HepG2 (cell line): ENCODE measurements around the gene CTRB2. TPM values are rescaled to one million over a fixed set of nuclear protein-coding genes. Genes with fewer than 3 reads are reported as not detected.

Experiments
- CBX5 ChIP-seq: sonication (generic); formaldehyde crosslinking; IDR thresholded peaks from 2 replicates; pipeline ENCODE4 v1.4.0; 2020; ENCODE audit warnings: missing genetic modification reagents, borderline replicate concordance
- EED ChIP-seq: sonication (generic); formaldehyde crosslinking; IDR thresholded peaks from 2 replicates; pipeline ENCODE4 v1.5.0; 2020; ENCODE audit warnings: mild to moderate bottlenecking, missing genetic modification reagents
- ZBTB7B ChIP-seq: sonication (generic); formaldehyde crosslinking; IDR thresholded peaks from 2 replicates; pipeline ENCODE4 v1.4.0; 2020; ENCODE audit warnings: missing genetic modification reagents
- ZNF24 ChIP-seq: fragments of 450-650 bp; IDR thresholded peaks from 2 replicates; pipeline ENCODE4 v1.6.1; 2017; ENCODE audit warnings: antibody characterized with exemption, mild to moderate bottlenecking
- ZNF30 ChIP-seq: sonication (generic); formaldehyde crosslinking; IDR thresholded peaks from 2 replicates; pipeline ENCODE4 v1.5.0; 2020; ENCODE audit warnings: mild to moderate bottlenecking, missing genetic modification reagents
- ZNF660 ChIP-seq: sonication (generic); formaldehyde crosslinking; IDR thresholded peaks from 2 replicates; pipeline ENCODE4 v1.5.1; 2020; ENCODE audit warnings: mild to moderate bottlenecking, low read depth, missing genetic modification reagents, borderline replicate concordance
- ZNF782 ChIP-seq: sonication (generic); formaldehyde crosslinking; IDR thresholded peaks from 2 replicates; pipeline ENCODE4 v1.4.0; 2020; ENCODE audit warnings: missing genetic modification reagents, mild to moderate bottlenecking, borderline replicate concordance
- polyA plus RNA-seq, 8 experiments: library from polyadenylated mRNA; depleted of rRNA in 3 of 8; stranded (reverse) in 7 of 8; unstranded in 1 of 8; fragments of >200 nt; fragmentation: Illumina TruSeq in 4 of 8; extraction: Trizol in 4 of 8; gene quantifications; 2 replicates each; pipeline versions ENCODE4 v1.2.1 to v1.2.3, GENCODE V29; 2011 to 2016; ENCODE audit warnings: low read depth in 4 of 8, missing spikeins in 1 of 8, mixed read lengths in 1 of 8; ENCODE audit not compliant: insufficient read depth in 1 of 8
- total RNA-seq, 5 experiments: library from RNA; depleted of rRNA; stranded (reverse); fragments of >200 nt; fragmentation: Illumina TruSeq; extraction: Trizol; gene quantifications; 2 replicates each; pipeline ENCODE4 v1.2.3, GENCODE V29; 2016; ENCODE audit warnings: low read depth in 1 of 5
- TF ChIP-seq, protein P1 (sequence below): sonication (generic); formaldehyde crosslinking; IDR thresholded peaks from 2 replicates; pipeline ENCODE4 v1.4.0; 2020; ENCODE audit warnings: mild to moderate bottlenecking, missing genetic modification reagents
- TF ChIP-seq, protein P2 (sequence below): IDR thresholded peaks from 2 replicates; pipeline ENCODE4 v1.4.0; 2020; ENCODE audit warnings: mild to moderate bottlenecking, missing genetic modification reagents
- TF ChIP-seq, protein P3 (sequence below): sonication (generic); formaldehyde crosslinking; IDR thresholded peaks from 2 replicates; pipeline ENCODE4 v1.5.0; 2020; ENCODE audit warnings: missing genetic modification reagents
- TF ChIP-seq, protein P4 (sequence below): fragments of 450-650 bp; IDR thresholded peaks from 2 replicates; pipeline ENCODE4 v1.6.1; 2017
- TF ChIP-seq, protein P5 (sequence below): sonication (generic); formaldehyde crosslinking; IDR thresholded peaks from 2 replicates; pipeline ENCODE4 v1.8.0; 2022; ENCODE audit warnings: low read depth, missing genetic modification reagents

CTRB2 gene
- total and polyA plus RNA-seq, 2 of the 13 experiments (the other 11 are each of a cell fraction or from before 2014, with no cell fraction given) = 0.13 TPM; not detected in 1

DNA sequence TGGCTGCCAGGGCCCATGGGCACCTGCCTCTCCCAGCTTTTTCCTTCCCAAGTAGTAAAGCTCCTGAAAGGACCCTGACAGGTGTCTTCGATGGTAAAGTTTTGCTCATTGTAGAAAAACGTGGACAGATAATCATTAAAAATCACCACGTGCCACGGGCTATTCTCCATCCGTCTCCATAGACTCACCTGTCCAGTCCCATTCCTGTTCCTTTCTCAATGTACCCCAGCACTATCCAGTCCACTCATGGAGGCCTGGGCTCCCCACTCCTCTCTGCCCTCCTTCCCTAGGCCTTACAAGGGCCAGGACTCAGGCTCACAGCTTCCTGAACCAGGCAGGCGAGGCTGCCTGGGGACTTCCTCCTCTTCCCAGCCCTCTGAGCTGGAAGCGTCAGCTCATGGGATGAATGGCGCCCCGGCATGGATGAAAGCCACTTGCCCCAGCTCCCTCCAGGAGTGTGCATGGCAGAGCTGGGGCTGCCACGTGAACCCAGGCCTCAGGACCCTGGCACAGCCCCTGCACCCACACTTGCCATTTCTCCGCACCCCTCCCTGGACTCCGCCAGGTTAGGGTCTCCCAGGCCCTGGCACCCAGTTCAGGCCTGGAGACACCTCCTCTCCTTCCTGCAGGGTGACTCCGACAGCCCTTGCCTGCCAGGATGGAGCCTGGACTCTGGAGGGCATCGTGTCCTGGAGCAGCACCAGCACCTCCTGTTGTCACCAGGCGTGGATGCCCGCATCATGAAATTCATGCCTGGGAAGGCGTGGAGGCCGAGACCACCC, 20.6 kb upstream of the CTRB2 start (continued):
- TF ChIP-seq, protein P1, sequence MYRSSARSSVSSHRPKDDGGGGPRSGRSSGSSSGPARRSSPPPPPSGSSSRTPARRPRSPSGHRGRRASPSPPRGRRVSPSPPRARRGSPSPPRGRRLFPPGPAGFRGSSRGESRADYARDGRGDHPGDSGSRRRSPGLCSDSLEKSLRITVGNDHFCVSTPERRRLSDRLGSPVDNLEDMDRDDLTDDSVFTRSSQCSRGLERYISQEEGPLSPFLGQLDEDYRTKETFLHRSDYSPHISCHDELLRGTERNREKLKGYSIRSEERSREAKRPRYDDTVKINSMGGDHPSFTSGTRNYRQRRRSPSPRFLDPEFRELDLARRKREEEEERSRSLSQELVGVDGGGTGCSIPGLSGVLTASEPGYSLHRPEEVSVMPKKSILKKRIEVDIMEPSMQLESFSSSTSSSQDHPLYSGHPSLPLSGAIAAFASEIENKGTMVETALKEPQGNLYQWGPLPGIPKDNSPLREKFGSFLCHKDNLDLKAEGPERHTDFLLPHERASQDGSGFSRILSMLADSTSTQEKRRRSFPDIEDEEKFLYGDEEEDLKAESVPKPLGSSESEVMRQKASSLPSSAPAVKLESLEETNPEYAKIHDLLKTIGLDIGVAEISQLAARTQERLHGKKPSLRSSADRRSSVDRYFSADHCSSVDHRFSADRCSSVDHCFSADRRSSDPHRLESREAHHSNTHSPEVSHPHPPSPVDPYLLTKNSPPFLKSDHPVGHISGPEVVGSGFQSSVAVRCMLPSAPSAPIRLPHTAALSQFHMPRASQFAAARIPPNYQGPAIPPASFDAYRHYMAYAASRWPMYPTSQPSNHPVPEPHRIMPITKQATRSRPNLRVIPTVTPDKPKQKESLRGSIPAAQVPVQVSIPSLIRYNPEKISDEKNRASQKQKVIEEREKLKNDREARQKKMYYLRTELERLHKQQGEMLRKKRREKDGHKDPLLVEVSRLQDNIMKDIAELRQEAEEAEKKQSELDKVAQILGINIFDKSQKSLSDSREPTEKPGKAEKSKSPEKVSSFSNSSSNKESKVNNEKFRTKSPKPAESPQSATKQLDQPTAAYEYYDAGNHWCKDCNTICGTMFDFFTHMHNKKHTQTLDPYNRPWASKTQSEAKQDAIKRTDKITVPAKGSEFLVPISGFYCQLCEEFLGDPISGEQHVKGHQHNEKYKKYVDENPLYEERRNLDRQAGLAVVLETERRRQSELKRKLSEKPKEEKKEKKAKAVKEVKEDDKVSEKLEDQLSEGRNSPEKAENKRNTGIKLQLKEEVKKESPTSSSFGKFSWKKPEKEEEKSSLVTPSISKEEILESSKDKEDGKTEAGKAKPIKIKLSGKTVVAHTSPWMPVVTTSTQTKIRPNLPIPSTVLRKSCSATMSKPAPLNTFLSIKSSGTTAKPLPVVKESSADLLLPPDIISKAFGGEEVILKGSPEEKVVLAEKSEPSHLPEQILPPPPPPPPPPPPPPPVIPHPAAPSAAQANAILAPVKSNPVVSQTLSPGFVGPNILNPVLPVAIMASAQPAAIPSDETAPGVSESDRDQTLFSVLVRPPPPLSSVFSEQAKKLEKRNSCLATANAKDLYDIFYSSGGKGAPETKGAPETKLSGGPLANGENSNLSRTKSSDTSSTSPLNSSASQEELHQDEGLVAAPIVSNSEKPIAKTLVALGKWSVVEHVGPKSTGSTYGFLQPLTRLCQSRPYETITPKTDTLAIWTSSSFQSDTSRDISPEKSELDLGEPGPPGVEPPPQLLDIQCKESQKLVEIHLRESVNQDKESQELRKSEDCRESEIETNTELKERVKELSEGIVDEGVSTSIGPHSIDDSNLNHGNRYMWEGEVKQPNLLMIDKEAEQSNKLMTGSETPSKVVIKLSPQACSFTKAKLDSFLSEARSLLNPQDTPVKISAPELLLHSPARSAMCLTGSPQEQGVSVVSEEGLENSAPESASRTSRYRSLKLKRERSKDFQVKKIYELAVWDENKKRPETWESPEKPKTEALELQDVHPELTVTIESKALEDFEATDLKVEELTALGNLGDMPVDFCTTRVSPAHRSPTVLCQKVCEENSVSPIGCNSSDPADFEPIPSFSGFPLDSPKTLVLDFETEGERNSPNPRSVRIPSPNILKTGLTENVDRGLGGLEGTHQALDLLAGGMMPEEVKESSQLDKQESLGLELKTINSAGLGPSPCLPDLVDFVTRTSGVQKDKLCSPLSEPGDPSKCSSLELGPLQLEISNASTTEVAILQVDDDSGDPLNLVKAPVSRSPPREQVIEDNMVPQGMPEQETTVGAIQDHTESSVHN = no peak
- TF ChIP-seq ZNF24 (no peak), EED (CRISPR knock-in tag) (peak; percentile 74; the same call in 1 of the 2 replicates), ZNF782 (CRISPR knock-in tag) (no peak), ZBTB7B (CRISPR knock-in tag) (no peak), CBX5 (CRISPR knock-in tag) (no peak), ZNF30 (CRISPR knock-in tag) (no peak), ZNF660 (CRISPR knock-in tag) (no peak)
- TF ChIP-seq, protein P2, sequence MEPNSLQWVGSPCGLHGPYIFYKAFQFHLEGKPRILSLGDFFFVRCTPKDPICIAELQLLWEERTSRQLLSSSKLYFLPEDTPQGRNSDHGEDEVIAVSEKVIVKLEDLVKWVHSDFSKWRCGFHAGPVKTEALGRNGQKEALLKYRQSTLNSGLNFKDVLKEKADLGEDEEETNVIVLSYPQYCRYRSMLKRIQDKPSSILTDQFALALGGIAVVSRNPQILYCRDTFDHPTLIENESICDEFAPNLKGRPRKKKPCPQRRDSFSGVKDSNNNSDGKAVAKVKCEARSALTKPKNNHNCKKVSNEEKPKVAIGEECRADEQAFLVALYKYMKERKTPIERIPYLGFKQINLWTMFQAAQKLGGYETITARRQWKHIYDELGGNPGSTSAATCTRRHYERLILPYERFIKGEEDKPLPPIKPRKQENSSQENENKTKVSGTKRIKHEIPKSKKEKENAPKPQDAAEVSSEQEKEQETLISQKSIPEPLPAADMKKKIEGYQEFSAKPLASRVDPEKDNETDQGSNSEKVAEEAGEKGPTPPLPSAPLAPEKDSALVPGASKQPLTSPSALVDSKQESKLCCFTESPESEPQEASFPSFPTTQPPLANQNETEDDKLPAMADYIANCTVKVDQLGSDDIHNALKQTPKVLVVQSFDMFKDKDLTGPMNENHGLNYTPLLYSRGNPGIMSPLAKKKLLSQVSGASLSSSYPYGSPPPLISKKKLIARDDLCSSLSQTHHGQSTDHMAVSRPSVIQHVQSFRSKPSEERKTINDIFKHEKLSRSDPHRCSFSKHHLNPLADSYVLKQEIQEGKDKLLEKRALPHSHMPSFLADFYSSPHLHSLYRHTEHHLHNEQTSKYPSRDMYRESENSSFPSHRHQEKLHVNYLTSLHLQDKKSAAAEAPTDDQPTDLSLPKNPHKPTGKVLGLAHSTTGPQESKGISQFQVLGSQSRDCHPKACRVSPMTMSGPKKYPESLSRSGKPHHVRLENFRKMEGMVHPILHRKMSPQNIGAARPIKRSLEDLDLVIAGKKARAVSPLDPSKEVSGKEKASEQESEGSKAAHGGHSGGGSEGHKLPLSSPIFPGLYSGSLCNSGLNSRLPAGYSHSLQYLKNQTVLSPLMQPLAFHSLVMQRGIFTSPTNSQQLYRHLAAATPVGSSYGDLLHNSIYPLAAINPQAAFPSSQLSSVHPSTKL (CRISPR knock-in tag) = no peak
- TF ChIP-seq, protein P3, sequence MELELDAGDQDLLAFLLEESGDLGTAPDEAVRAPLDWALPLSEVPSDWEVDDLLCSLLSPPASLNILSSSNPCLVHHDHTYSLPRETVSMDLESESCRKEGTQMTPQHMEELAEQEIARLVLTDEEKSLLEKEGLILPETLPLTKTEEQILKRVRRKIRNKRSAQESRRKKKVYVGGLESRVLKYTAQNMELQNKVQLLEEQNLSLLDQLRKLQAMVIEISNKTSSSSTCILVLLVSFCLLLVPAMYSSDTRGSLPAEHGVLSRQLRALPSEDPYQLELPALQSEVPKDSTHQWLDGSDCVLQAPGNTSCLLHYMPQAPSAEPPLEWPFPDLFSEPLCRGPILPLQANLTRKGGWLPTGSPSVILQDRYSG (CRISPR knock-in tag) = no peak
- TF ChIP-seq, protein P4, sequence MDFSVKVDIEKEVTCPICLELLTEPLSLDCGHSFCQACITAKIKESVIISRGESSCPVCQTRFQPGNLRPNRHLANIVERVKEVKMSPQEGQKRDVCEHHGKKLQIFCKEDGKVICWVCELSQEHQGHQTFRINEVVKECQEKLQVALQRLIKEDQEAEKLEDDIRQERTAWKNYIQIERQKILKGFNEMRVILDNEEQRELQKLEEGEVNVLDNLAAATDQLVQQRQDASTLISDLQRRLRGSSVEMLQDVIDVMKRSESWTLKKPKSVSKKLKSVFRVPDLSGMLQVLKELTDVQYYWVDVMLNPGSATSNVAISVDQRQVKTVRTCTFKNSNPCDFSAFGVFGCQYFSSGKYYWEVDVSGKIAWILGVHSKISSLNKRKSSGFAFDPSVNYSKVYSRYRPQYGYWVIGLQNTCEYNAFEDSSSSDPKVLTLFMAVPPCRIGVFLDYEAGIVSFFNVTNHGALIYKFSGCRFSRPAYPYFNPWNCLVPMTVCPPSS = no peak
- TF ChIP-seq, protein P5, sequence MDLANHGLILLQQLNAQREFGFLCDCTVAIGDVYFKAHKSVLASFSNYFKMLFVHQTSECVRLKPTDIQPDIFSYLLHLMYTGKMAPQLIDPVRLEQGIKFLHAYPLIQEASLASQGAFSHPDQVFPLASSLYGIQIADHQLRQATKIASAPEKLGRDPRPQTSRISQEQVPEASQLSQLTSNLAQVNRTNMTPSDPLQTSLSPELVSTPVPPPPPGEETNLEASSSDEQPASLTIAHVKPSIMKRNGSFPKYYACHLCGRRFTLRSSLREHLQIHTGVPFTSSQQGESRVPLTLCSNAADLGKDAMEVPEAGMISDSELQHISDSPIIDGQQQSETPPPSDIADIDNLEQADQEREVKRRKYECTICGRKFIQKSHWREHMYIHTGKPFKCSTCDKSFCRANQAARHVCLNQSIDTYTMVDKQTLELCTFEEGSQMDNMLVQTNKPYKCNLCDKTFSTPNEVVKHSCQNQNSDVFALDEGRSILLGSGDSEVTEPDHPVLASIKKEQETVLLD (CRISPR knock-in tag) = no peak
